HG02943 (cell line): ENCODE results near the gene CHN2.
"Not testable (repeated sequence)": the region's sequence is repeated elsewhere in the genome, so short reads cannot be mapped to it uniquely, and the experiment has no call there.

Source experiments
- ATAC-seq: cut with Tn5 transposase; IDR thresholded peaks from one replicate; pipeline ENCODE4 v1.9.1; 2021; ENCODE audit warnings: mild to moderate bottlenecking, low read depth, moderate library complexity; ENCODE audit not compliant: unreplicated experiment

Gene CHN2

GRCh38 chr7:29185613-29186012 is 9.0 kb upstream of the CHN2 start:
- ATAC-seq: no peak

- no peak for ATAC-seq
Observed at GRCh38 chr7:29189743-29190201, 4.8 kb upstream of the CHN2 start.

- no peak for ATAC-seq
Observed at GRCh38 chr7:29190349-29191045, 4.1 kb upstream of the CHN2 start.

- ATAC-seq: no peak
Observed at GRCh38 chr7:29192323-29192722, 2.3 kb upstream of the CHN2 start.

GRCh38 chr7:29192811-29193210 is 1.8 kb upstream of the CHN2 start:
- ATAC-seq: no peak

GRCh38 chr7:29193316-29194205 is 1.0 kb upstream of the CHN2 start:
- ATAC-seq: no peak

GRCh38 chr7:29194206-29194593 is 375 bp upstream of the CHN2 start:
- ATAC-seq: no peak

- ATAC-seq: no peak
Observed at GRCh38 chr7:29196191-29196590, 1.6 kb downstream of the CHN2 start.

GRCh38 chr7:29196971-29197595 is 2.5 kb downstream of the CHN2 start:
- ATAC-seq: no peak

GRCh38 chr7:29197916-29198315 is 3.3 kb downstream of the CHN2 start:
- no peak for ATAC-seq

GRCh38 chr7:29199776-29200175 is 5.2 kb downstream of the CHN2 start:
- no peak for ATAC-seq

GRCh38 chr7:29202651-29203069 is 8.1 kb downstream of the CHN2 start:
- ATAC-seq: no peak

- ATAC-seq: no peak
Observed at GRCh38 chr7:29204491-29205272, 10.1 kb downstream of the CHN2 start.

- no peak for ATAC-seq
Observed at GRCh38 chr7:29207162-29207801, 12.7 kb downstream of the CHN2 start.

GRCh38 chr7:29208410-29209250 is 14.1 kb downstream of the CHN2 start:
- no peak for ATAC-seq

- ATAC-seq: no peak
Observed at GRCh38 chr7:29209745-29210144, 15.2 kb downstream of the CHN2 start.

GRCh38 chr7:29212736-29213135 is 18.2 kb downstream of the CHN2 start:
- not testable (repeated sequence) for ATAC-seq

GRCh38 chr7:29214056-29214455 is 19.5 kb downstream of the CHN2 start:
- ATAC-seq: no peak

GRCh38 chr7:29214816-29215215 is 20.2 kb downstream of the CHN2 start:
- no peak for ATAC-seq
